Measurements from ENCODE around the gene DPYSL3.
"Not testable (repeated sequence)": the region's sequence is repeated elsewhere in the genome, so short reads cannot be mapped to it uniquely, and the experiment has no call there.

The DPYSL3 gene

GRCh38 chr5:147372191-147372590 lies 137.7 kb downstream of the DPYSL3 start:
- peaks cover 17% of the 10 kb centered on the region for H3K27me3 ChIP-seq (ENCODE audit: control insufficient read depth, low read length)
- H4K20me1 ChIP-seq (ENCODE audit: control insufficient read depth, insufficient read depth, low read depth, low read length): no peaks in the 10 kb centered on the region
- TF ChIP-seq, protein P1, sequence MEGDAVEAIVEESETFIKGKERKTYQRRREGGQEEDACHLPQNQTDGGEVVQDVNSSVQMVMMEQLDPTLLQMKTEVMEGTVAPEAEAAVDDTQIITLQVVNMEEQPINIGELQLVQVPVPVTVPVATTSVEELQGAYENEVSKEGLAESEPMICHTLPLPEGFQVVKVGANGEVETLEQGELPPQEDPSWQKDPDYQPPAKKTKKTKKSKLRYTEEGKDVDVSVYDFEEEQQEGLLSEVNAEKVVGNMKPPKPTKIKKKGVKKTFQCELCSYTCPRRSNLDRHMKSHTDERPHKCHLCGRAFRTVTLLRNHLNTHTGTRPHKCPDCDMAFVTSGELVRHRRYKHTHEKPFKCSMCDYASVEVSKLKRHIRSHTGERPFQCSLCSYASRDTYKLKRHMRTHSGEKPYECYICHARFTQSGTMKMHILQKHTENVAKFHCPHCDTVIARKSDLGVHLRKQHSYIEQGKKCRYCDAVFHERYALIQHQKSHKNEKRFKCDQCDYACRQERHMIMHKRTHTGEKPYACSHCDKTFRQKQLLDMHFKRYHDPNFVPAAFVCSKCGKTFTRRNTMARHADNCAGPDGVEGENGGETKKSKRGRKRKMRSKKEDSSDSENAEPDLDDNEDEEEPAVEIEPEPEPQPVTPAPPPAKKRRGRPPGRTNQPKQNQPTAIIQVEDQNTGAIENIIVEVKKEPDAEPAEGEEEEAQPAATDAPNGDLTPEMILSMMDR (IDR thresholded peaks at IDR 0.05; ENCODE audit: low read depth, low read length, poor library complexity, severe bottlenecking): no peak
- no peak for TF ChIP-seq EZH2phosphoT487 (IDR thresholded peaks at IDR 0.05; ENCODE audit: borderline replicate concordance, low read length)
- H3K36me3 ChIP-seq (ENCODE audit: control insufficient read depth, low read length): no peaks in the 10 kb centered on the region
- no peaks in the 10 kb centered on the region for H3K9me3 ChIP-seq (ENCODE audit: control insufficient read depth, insufficient read depth, low read length)
- H3K9me2 ChIP-seq (replicated peaks; ENCODE audit: control insufficient read depth, low read length): no peaks in the 10 kb centered on the region
- H3K4me1 ChIP-seq (ENCODE audit: control insufficient read depth, low read length): no peaks in the 10 kb centered on the region
- no peaks in the 10 kb centered on the region for H3F3A ChIP-seq (ENCODE audit: control insufficient read depth, insufficient read depth)
- H3K79me2 ChIP-seq (ENCODE audit: control insufficient read depth, low read length): no peaks in the 10 kb centered on the region
- H3K4me3 ChIP-seq (ENCODE audit: low read length): no peak overlapping the region
- H3K4me2 ChIP-seq (ENCODE audit: low read length): no peak overlapping the region
- no peak overlapping the region for H3K27ac ChIP-seq (ENCODE audit: low read depth, low read length)

DNA sequence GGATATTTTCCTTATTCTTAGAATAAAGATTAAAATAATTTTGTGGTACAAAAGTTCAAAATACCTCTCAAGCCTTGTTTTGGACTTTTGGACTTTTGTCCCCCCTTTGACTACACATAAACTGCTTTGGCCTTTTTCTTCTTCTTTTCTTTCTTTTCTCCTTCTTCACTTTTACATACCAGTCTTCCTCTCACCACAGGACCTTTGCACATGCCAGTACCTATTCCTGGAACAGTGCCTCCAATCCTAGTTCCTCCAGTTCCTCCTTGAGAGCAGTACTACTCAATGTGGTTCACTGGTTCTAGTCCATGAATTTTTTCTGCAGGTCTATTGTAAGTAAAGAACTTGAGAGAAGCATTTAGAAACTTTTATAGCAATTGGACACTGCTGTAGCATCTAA lies 138.6 kb downstream of the DPYSL3 start:
- H3K36me3 ChIP-seq (ENCODE audit: control insufficient read depth, low read length): no peaks in the 10 kb centered on the region
- no peaks in the 10 kb centered on the region for H4K20me1 ChIP-seq (ENCODE audit: control insufficient read depth, insufficient read depth, low read depth, low read length)
- no peaks in the 10 kb centered on the region for H3K9me2 ChIP-seq (replicated peaks; ENCODE audit: control insufficient read depth, low read length)
- no peaks in the 10 kb centered on the region for H3K9me3 ChIP-seq (ENCODE audit: control insufficient read depth, insufficient read depth, low read length)
- H3K4me3 ChIP-seq (ENCODE audit: low read length): no peak overlapping the region
- no peaks in the 10 kb centered on the region for H3F3A ChIP-seq (ENCODE audit: control insufficient read depth, insufficient read depth)
- no peaks in the 10 kb centered on the region for H3K79me2 ChIP-seq (ENCODE audit: control insufficient read depth, low read length)
- H3K4me2 ChIP-seq (ENCODE audit: low read length): no peak overlapping the region
- peaks cover 16% of the 10 kb centered on the region for H3K27me3 ChIP-seq (ENCODE audit: control insufficient read depth, low read length)
- H3K27ac ChIP-seq (ENCODE audit: low read depth, low read length): no peak overlapping the region
- no peaks in the 10 kb centered on the region for H3K4me1 ChIP-seq (ENCODE audit: control insufficient read depth, low read length)
- TF ChIP-seq EZH2phosphoT487 (IDR thresholded peaks at IDR 0.05; ENCODE audit: borderline replicate concordance, low read length): no peak
- TF ChIP-seq, protein P1 (IDR thresholded peaks at IDR 0.05; ENCODE audit: low read depth, low read length, poor library complexity, severe bottlenecking): no peak

GRCh38 chr5:147369742-147370374 lies 140.0 kb downstream of the DPYSL3 start:
- Histone ChIP-seq H3K9me3 (ENCODE audit: control insufficient read depth, insufficient read depth, low read length) (no peaks in the 10 kb centered on the region), H3K27me3 (ENCODE audit: control insufficient read depth, low read length) (peaks cover 16% of the 10 kb centered on the region), H3F3A (ENCODE audit: control insufficient read depth, insufficient read depth) (no peaks in the 10 kb centered on the region), H3K4me3 (ENCODE audit: low read length) (no peak overlapping the region), H3K9me2 (replicated peaks; ENCODE audit: control insufficient read depth, low read length) (no peaks in the 10 kb centered on the region), H4K20me1 (ENCODE audit: control insufficient read depth, insufficient read depth, low read depth, low read length) (no peaks in the 10 kb centered on the region), H3K4me1 (ENCODE audit: control insufficient read depth, low read length) (no peaks in the 10 kb centered on the region), H3K4me2 (ENCODE audit: low read length) (no peak overlapping the region), H3K79me2 (ENCODE audit: control insufficient read depth, low read length) (no peaks in the 10 kb centered on the region), H3K27ac (ENCODE audit: low read depth, low read length) (no peak overlapping the region), H3K36me3 (ENCODE audit: control insufficient read depth, low read length) (no peaks in the 10 kb centered on the region)
- TF ChIP-seq, protein P1 (IDR thresholded peaks at IDR 0.05; ENCODE audit: low read depth, low read length, poor library complexity, severe bottlenecking): peak; percentile 24
- TF ChIP-seq EZH2phosphoT487 (IDR thresholded peaks at IDR 0.05; ENCODE audit: borderline replicate concordance, low read length): no peak

GRCh38 chr5:147367381-147367780 lies 142.5 kb downstream of the DPYSL3 start:
- H4K20me1 ChIP-seq (ENCODE audit: control insufficient read depth, insufficient read depth, low read depth, low read length); H3F3A ChIP-seq (ENCODE audit: control insufficient read depth, insufficient read depth); H3K9me2 ChIP-seq (replicated peaks; ENCODE audit: control insufficient read depth, low read length): not testable (repeated sequence)

More at GRCh38 chr5:147367381-147367780, 142.5 kb downstream of the DPYSL3 start:
- H3K4me2 ChIP-seq (ENCODE audit: low read length); H3K9me3 ChIP-seq (ENCODE audit: control insufficient read depth, insufficient read depth, low read length); H3K4me3 ChIP-seq (ENCODE audit: low read length); H3K27me3 ChIP-seq (ENCODE audit: control insufficient read depth, low read length); H3K27ac ChIP-seq (ENCODE audit: low read depth, low read length); H3K4me1 ChIP-seq (ENCODE audit: control insufficient read depth, low read length); H3K79me2 ChIP-seq (ENCODE audit: control insufficient read depth, low read length); H3K36me3 ChIP-seq (ENCODE audit: control insufficient read depth, low read length): not testable (repeated sequence)

Measured in DOHH2 (cell line).